OCI-LY1 (cell line): ENCODE measurements around the gene ANKRD45.
"Not testable (repeated sequence)": the region's sequence is repeated elsewhere in the genome, so short reads cannot be mapped to it uniquely, and the experiment has no call there.

Experiments used
- EZH2 ChIP-seq: fragments of 200-600 bp; sonication (generic), shearing (Covaris generic); IDR thresholded peaks from 2 replicates; pipeline ENCODE4 v1.8.0; 2017; ENCODE audit warnings: borderline replicate concordance, mixed run types, mild to moderate bottlenecking, antibody characterized with exemption, low read length, moderate library complexity, mixed read lengths
- TF ChIP-seq, protein P1 (sequence below): fragments of 200-600 bp; sonication (generic), shearing (Covaris generic); IDR thresholded peaks from 2 replicates; pipeline ENCODE4 v1.5.1; 2017; ENCODE audit warnings: mild to moderate bottlenecking, antibody characterized with exemption, low read length, moderate library complexity, mixed read lengths

GRCh38 chr1:173642450-173643139, 27.1 kb downstream of the ANKRD45 start:
- TF ChIP-seq EZH2, result not testable (repeated sequence)
- TF ChIP-seq, protein P1, sequence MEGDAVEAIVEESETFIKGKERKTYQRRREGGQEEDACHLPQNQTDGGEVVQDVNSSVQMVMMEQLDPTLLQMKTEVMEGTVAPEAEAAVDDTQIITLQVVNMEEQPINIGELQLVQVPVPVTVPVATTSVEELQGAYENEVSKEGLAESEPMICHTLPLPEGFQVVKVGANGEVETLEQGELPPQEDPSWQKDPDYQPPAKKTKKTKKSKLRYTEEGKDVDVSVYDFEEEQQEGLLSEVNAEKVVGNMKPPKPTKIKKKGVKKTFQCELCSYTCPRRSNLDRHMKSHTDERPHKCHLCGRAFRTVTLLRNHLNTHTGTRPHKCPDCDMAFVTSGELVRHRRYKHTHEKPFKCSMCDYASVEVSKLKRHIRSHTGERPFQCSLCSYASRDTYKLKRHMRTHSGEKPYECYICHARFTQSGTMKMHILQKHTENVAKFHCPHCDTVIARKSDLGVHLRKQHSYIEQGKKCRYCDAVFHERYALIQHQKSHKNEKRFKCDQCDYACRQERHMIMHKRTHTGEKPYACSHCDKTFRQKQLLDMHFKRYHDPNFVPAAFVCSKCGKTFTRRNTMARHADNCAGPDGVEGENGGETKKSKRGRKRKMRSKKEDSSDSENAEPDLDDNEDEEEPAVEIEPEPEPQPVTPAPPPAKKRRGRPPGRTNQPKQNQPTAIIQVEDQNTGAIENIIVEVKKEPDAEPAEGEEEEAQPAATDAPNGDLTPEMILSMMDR, result not testable (repeated sequence)
